Measurements from ENCODE around the gene CRYGC.

The CRYGC gene

DNA sequence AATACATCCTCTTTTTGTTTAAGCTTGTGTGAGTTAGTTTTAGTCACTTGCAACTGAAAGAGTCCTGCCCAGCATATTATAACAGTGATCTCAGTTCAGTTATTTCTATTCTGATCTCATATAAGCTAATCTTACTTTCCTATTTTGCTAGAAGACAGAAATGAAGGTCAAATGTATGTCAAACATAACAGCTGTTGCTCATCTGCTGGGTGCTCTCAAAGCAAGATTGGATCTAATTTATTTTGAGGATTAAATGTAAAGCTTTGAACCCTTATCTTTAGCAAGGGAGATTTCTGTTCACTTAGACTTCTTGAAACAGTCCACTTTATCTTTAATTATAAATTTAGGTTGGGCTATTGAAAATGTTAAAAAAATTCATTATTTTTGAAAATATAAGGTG lies 36.5 kb downstream of the CRYGC start:
- no peak for DNase-seq (ENCODE audit: low spot score)

DNA sequence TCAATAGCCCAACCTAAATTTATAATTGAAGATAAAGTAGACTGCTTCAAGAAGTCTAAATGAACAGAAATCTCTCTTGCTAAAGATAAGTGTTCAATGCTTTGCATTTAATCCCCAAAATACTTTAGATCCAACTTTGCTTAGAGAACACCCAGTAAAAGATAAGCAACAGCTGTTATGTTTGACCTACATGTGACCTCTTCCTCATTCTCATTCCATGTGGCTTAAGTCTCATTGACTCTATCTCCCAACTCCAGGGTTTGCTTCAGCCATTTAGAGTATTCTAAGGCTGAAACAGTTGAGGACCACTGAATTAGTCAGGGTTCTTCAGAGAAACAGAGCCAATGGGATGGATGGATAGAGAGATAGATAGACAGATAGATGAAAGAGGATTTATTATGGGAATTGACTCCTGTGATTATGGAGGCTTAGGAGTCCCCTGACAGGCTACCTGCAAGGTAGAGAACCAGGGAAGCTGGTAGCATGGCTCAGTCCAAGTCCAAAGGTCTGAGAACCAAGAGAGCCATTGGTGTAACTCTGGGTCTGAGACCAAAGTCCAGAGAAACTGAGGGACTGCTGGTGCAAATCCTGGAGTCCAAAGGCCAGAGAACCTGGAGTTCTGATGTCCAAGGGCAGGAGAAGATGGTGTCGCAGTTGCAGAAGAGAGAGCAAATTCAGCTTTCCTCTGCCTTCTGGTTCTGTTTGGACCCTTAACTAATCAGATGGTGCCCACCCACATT lies 37.4 kb downstream of the CRYGC start:
- DNase-seq (ENCODE audit: low spot score) = no peak

DNA sequence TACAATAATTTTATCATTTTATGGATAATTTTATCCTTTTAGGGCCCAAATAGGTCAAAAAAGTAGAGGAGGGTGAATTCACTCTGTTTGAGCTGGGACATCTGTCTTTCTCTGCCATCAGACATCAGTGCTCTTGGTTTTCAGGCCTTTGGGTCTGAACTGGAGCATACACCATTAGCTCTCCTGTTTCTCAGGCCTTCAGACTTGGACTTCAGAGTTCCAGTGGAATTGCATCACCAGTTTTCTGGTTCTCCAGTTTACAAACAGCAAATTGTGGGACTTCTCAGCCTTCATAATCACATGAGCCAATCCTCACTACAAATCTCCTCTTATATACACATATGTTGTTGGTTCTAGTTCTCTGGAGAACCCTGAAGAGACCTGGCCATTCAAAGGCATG lies 39.2 kb downstream of the CRYGC start:
- no peak for DNase-seq (ENCODE audit: low spot score)

DNA sequence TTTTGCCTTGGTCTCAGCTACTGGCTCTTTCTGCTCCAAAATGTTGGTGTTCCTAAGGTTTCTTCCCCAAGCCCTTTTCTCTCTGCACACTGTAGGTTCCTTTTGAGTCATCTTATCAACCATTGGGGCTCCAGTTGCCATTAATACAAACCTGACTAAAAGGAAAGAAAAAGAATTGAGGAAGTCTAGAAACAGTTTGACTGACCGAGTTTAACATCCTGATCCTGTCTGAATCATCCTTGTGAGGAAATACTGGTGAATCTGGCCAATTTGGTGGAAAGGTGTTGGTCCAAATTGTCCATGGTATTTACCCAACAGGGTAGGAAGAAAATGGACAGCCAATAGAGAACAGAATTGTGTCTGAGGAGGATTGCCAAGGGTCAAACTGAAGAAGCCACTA lies 43.6 kb downstream of the CRYGC start:
- no peak for DNase-seq (ENCODE audit: low spot score)

DNA sequence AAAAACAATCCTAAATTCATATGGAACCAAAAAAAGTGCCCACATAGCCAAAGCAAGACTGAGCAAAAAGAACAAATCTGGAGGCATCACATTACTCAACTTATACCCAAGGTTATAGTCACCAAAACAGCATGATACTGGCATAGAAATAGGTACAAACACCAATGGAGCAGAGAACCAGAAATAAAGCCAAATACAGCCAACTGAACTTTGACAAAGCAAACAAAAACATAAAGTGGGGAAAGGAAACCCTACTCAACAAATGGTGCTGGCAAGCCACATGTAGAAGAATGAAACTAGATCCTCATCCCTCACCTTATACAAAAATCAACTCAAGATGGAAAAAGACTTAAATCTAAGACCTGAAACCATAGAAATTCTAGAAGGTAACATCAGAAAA lies 45.8 kb downstream of the CRYGC start:
- DNase-seq (ENCODE audit: low spot score) = no peak

Data from CD4-positive, alpha-beta T cell treated with Interleukin-6 at 100 ng/mL for 8 hours (primary cell).